H9 (cell line): Measurements from ENCODE around the gene CDKAL1. TPM values are rescaled to one million over a fixed set of nuclear protein-coding genes. Genes with fewer than 3 reads are reported as not detected.

ENCODE experiments used
- DNase-seq: peaks from one replicate; pipeline ENCODE4 v3.0.0-alpha.2; 2017
- H2AFZ ChIP-seq: one replicate; pipeline ENCODE4 v1.6.1; 2013; ENCODE audit warnings: mild to moderate bottlenecking, low read length, control low read depth, moderate library complexity
- H2AK5ac ChIP-seq: 2 replicates; pipeline ENCODE4 v1.6.1; 2013; ENCODE audit warnings: low read length, control low read depth, mixed read lengths; ENCODE audit not compliant: insufficient read length
- H2BK120ac ChIP-seq: one replicate; pipeline ENCODE4 v1.6.1; 2013; ENCODE audit warnings: low read depth, mild to moderate bottlenecking, low read length, control low read depth, inconsistent platforms; ENCODE audit not compliant: poor library complexity, severe bottlenecking
- H2BK12ac ChIP-seq: 2 replicates; pipeline ENCODE4 v1.6.1; 2013; ENCODE audit warnings: low read length, control low read depth, mixed read lengths, low read depth; ENCODE audit not compliant: insufficient read length
- H2BK15ac ChIP-seq: 2 replicates; pipeline ENCODE4 v1.6.1; 2013; ENCODE audit warnings: low read depth, low read length, control low read depth
- H2BK20ac ChIP-seq: one replicate; pipeline ENCODE4 v1.6.1; 2013; ENCODE audit warnings: low read depth, mild to moderate bottlenecking, low read length, control low read depth, inconsistent platforms; ENCODE audit not compliant: poor library complexity, severe bottlenecking
- H2BK5ac ChIP-seq: 2 replicates; pipeline ENCODE4 v1.6.1; 2013; ENCODE audit warnings: low read length, control low read depth, mixed read lengths; ENCODE audit not compliant: insufficient read length
- H3K14ac ChIP-seq: 2 replicates; pipeline ENCODE4 v1.6.1; 2013; ENCODE audit warnings: low read length, control low read depth; ENCODE audit not compliant: insufficient read depth
- H3K18ac ChIP-seq: 2 replicates; pipeline ENCODE4 v1.6.1; 2013; ENCODE audit warnings: low read depth, mild to moderate bottlenecking, mixed read lengths, low read length, control low read depth; ENCODE audit not compliant: insufficient read length
- H3K23ac ChIP-seq: 2 replicates; pipeline ENCODE4 v1.6.1; 2013; ENCODE audit warnings: low read length, control low read depth, mixed read lengths, low read depth; ENCODE audit not compliant: insufficient read length
- H3K23me2 ChIP-seq: 2 replicates; pipeline ENCODE4 v1.6.1; 2013; ENCODE audit warnings: low read depth, mild to moderate bottlenecking, mixed read lengths, low read length, control low read depth; ENCODE audit not compliant: insufficient read length, poor library complexity, severe bottlenecking
- H3K27ac ChIP-seq: 2 replicates; pipeline ENCODE4 v1.5.1; 2013; ENCODE audit warnings: low read length, control low read depth, mixed read lengths, low read depth; ENCODE audit not compliant: insufficient read length
- H3K27me3 ChIP-seq: 2 replicates; pipeline ENCODE4 v1.6.1; 2013; ENCODE audit warnings: low read length, control low read depth, inconsistent platforms; ENCODE audit not compliant: insufficient read depth
- H3K4ac ChIP-seq: 2 replicates; pipeline ENCODE4 v1.6.1; 2013; ENCODE audit warnings: low read depth, mild to moderate bottlenecking, control low read depth, inconsistent platforms, low read length, moderate library complexity
- H3K4me1 ChIP-seq: 2 replicates; pipeline ENCODE4 v1.6.1; 2013; ENCODE audit warnings: low read length, control low read depth, inconsistent platforms; ENCODE audit not compliant: insufficient read depth
- H3K4me2 ChIP-seq: 2 replicates; pipeline ENCODE4 v1.6.1; 2013; ENCODE audit warnings: low read length, control low read depth, mixed read lengths; ENCODE audit not compliant: insufficient read length, insufficient read depth
- H3K56ac ChIP-seq: 2 replicates; pipeline ENCODE4 v1.6.1; 2013; ENCODE audit warnings: low read depth, mild to moderate bottlenecking, mixed read lengths, low read length, control low read depth; ENCODE audit not compliant: insufficient read length
- H3K79me1 ChIP-seq: 2 replicates; pipeline ENCODE4 v1.6.1; 2013; ENCODE audit warnings: low read depth, mild to moderate bottlenecking, moderate library complexity, low read length, control low read depth, inconsistent platforms; ENCODE audit not compliant: insufficient read depth, poor library complexity, severe bottlenecking
- H3K79me2 ChIP-seq: 2 replicates; pipeline ENCODE4 v1.6.1; 2013; ENCODE audit warnings: low read length, control low read depth, inconsistent platforms; ENCODE audit not compliant: insufficient read depth
- H3K9ac ChIP-seq: 2 replicates; pipeline ENCODE4 v1.6.1; 2013; ENCODE audit warnings: low read length, control low read depth, mixed read lengths; ENCODE audit not compliant: insufficient read length; ENCODE audit errors: extremely low read depth
- H3K9me3 ChIP-seq: one replicate; pipeline ENCODE4 v1.6.1; 2013; ENCODE audit warnings: low read depth, low read length, inconsistent platforms; ENCODE audit not compliant: control insufficient read depth
- H3T11ph ChIP-seq: one replicate; pipeline ENCODE4 v1.6.1; 2013; ENCODE audit warnings: mild to moderate bottlenecking, low read length, control low read depth, inconsistent platforms
- H4K20me1 ChIP-seq: one replicate; pipeline ENCODE4 v1.6.1; 2013; ENCODE audit not compliant: control insufficient read depth, insufficient read length, insufficient read depth
- H4K5ac ChIP-seq: 2 replicates; pipeline ENCODE4 v1.6.1; 2013; ENCODE audit warnings: low read depth, mild to moderate bottlenecking, mixed read lengths, low read length, control low read depth; ENCODE audit not compliant: insufficient read length
- H4K8ac ChIP-seq: replicated peaks from 2 replicates; pipeline ENCODE4 v1.6.1; 2013; ENCODE audit warnings: low read length, control low read depth, mixed read lengths, low read depth; ENCODE audit not compliant: insufficient read length
- H4K91ac ChIP-seq: 2 replicates; pipeline ENCODE4 v1.6.1; 2013; ENCODE audit warnings: low read depth, mild to moderate bottlenecking, moderate library complexity, mixed read lengths, low read length, control low read depth; ENCODE audit not compliant: insufficient read length
- H3K27ac Mint-ChIP-seq, 3 experiments: 2 replicates in 2 of 3; 3 replicates in 1 of 3; pipeline ENCODE4 v1.8.0; 2020 to 2021; ENCODE audit warnings: mixed read lengths in 3 of 3, mild to moderate bottlenecking in 1 of 3, moderate library complexity in 1 of 3
- H3K27me3 Mint-ChIP-seq: 2 replicates; pipeline ENCODE4 v1.8.0; 2021; ENCODE audit warnings: low read depth, mild to moderate bottlenecking, moderate library complexity, mixed read lengths
- H3K36me3 Mint-ChIP-seq, 3 experiments: 2 replicates in 2 of 3; 3 replicates in 1 of 3; pipeline ENCODE4 v1.8.0; 2020 to 2021; ENCODE audit warnings: low read depth in 3 of 3, mixed read lengths in 3 of 3; ENCODE audit not compliant: insufficient read depth in 1 of 3
- H3K4me1 Mint-ChIP-seq, 2 experiments: 2 replicates each; pipeline ENCODE4 v1.8.0; 2020; ENCODE audit warnings: mixed read lengths in 2 of 2
- H3K4me3 Mint-ChIP-seq, 2 experiments: 2 replicates in 1 of 2; 3 replicates in 1 of 2; pipeline ENCODE4 v1.8.0; 2020 to 2021; ENCODE audit warnings: mild to moderate bottlenecking in 2 of 2, mixed read lengths in 2 of 2, moderate library complexity in 1 of 2
- H3K9me3 Mint-ChIP-seq, 2 experiments: 2 replicates in 1 of 2; 3 replicates in 1 of 2; pipeline ENCODE4 v1.8.0; 2020; ENCODE audit warnings: mild to moderate bottlenecking in 2 of 2, mixed read lengths in 2 of 2, moderate library complexity in 1 of 2
- CTCF ChIP-seq: fragments of 200-600 bp; sonication (generic); conservative IDR thresholded peaks from 3 replicates; pipeline ENCODE4 v1.8.0; 2021; ENCODE audit warnings: antibody characterized with exemption, mild to moderate bottlenecking
- WGBS: extraction: QIAGEN DNeasy Blood & Tissue Kit; methylation state at CpG from one replicate; pipeline ENCODE4 v1.1.7; 2013; ENCODE audit warnings: missing lambda C conversion rate, low lambda C conversion rate, mixed read lengths; ENCODE audit not compliant: insufficient read length; ENCODE audit errors: extremely low coverage; 5-methylcytosine and 5-hydroxymethylcytosine counted together
- total RNA-seq: library from RNA; stranded (reverse); gene quantifications from 2 replicates; pipeline ENCODE4 v1.2.1, GENCODE V29; 2021

CDKAL1 gene
- total RNA-seq, 1 experiment from 2014 or later: 23.0 TPM

- H3K36me3 Mint-ChIP-seq: no peaks in the 10 kb centered on the region; a peak in 1 of 7 replicates
- H2AFZ ChIP-seq: no peak overlapping the region
- no peak overlapping the region for H3K4me3 Mint-ChIP-seq
- H2BK20ac ChIP-seq: no peak overlapping the region
- no peaks in the 10 kb centered on the region for H3K9me3 ChIP-seq
- H2AK5ac ChIP-seq: no peak overlapping the region
- no peak overlapping the region for H3K14ac ChIP-seq
- H2BK5ac ChIP-seq: no peak overlapping the region
- WGBS: no CpG with 5 or more reads among the region's 2 CpGs
- H3K23me2 ChIP-seq: no peaks in the 10 kb centered on the region
- no peak overlapping the region for H3K18ac ChIP-seq
- H3K79me2 ChIP-seq: no peaks in the 10 kb centered on the region
- no peaks in the 10 kb centered on the region; the same call in 1 of the 2 replicates for H3K27me3 Mint-ChIP-seq
- H3K79me1 ChIP-seq: no peaks in the 10 kb centered on the region
- no peak overlapping the region for H3K23ac ChIP-seq
- H3K4ac ChIP-seq: no peak overlapping the region
- H4K91ac ChIP-seq: no peak overlapping the region
- H4K5ac ChIP-seq: no peak overlapping the region
- no peaks in the 10 kb centered on the region for H4K20me1 ChIP-seq
- H3K27me3 ChIP-seq: no peaks in the 10 kb centered on the region
- H3T11ph ChIP-seq: no peak overlapping the region
- no peak overlapping the region for H3K4me2 ChIP-seq
- no peak for DNase-seq
- no peaks in the 10 kb centered on the region for H3K4me1 Mint-ChIP-seq
- H3K27ac Mint-ChIP-seq: no peak overlapping the region
- no peak overlapping the region for H2BK15ac ChIP-seq
- H3K9me3 Mint-ChIP-seq: no peaks in the 10 kb centered on the region
- no peaks in the 10 kb centered on the region for H3K4me1 ChIP-seq
- H3K56ac ChIP-seq: no peak overlapping the region
- H2BK120ac ChIP-seq: no peak overlapping the region
- H4K8ac ChIP-seq: no peak overlapping the region
- H3K27ac ChIP-seq: no peak overlapping the region
- H3K9ac ChIP-seq: no peak overlapping the region
- no peak overlapping the region for H2BK12ac ChIP-seq
- TF ChIP-seq CTCF: no peak
Observed at GRCh38 chr6:21084656-21085055, 550.4 kb downstream of the CDKAL1 start.
